ENCODE data around the gene MYOF.
"Not testable (repeated sequence)": the region's sequence is repeated elsewhere in the genome, so short reads cannot be mapped to it uniquely, and the experiment has no call there.

The MYOF gene

DNA sequence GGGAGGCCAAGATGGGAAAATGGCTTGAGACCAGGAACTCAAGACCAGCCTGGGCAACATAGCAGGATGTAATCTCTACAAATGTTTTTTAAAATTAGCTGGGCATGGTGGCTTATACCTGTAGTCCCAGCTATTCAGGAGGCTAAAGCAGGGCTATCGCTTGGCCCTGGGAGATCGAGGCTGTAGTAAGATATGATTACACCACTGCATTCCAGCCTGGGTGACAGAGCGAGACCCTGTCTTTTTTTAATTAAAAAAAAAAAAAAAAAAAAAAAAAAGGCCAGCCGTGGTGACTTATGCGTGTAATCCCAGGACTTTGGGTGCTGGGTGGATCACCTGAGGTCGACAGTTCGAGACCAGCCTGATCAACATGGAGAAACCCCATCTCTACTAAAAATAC, 27.4 kb downstream of the MYOF start:
- DNase-seq, result no peak

DNA sequence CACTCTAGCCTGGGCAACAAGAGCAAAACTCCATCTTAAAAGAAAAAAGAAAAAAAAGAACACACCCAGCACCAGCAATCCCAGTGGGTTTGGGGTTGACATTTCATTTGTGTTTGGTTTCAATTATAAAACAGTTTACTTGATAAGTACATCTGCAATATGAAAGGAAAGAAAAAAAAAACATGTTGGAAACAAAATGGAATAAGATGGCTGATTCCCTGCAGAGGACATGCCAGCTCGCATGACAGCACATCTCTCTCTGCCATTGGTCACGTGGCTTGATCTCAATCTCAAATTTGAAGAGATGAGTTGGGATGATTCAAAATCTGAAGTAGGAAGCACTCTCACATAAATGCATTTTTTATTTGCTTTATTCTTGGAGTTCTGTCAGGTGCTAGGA, 28.0 kb downstream of the MYOF start:
- DNase-seq, result no peak

GRCh38 chr10:93452143-93452542, 30.0 kb downstream of the MYOF start:
- peak; percentile 68 for DNase-seq

- no peak for DNase-seq
These were observed 30.7 kb downstream of the MYOF start for GRCh38 chr10:93451244-93451947.

DNA sequence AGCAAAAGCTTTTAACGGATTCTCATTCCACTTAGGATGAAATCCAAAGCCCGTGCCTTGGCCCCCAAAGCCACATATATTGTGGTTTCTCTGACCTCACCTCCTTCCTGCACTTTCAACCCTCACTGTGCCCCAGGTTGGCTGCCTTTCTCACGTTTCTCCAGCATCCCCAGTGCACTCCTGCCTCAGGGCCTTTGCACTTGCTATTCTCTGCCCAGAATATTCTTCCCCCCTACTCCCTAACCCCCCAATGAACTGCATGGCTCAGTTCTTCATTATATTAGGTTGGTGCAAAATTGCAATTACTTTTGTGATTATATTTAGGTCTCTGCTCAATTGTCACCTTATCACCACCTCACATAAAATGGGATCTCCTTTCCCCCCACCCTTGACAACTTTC, 34.2 kb downstream of the MYOF start:
- no peak for DNase-seq

GRCh38 chr10:93447019-93447418, 35.1 kb downstream of the MYOF start:
- no peak for DNase-seq

DNA sequence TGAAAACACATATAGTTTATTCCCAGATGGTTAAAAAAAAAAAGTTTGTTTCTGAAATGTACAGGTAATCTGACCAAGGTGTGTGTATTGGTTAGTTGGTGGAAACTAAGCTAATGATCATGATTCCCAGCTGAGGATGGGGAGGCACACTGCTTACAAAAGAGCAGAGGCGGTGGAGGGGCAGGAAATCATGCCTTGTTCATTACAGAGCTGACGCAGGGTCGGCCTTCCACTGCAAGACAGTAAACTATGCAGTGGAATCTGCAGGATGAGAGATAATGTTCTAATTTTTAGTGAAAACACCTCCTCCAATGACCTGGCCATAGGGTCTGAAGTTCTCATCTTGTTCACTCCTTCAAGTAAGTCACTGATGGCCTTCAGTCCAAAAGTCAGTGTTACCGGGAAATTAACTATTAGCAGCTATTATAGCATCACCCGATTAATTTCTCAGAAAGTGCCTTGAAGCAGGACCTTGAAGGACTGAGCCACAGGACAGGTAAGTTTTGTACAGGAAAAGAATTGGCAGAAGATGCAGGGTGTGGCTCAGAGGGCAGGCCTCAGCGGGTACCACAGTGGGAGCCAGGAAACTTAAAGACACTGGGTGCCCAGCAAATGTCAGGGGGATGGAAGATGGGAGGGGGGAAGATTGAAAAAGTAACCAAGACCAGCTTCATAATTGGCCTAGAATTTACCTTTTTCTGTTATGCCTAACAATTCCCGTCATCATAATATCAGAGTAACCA, 36.0 kb downstream of the MYOF start:
- no peak for DNase-seq

GRCh38 chr10:93445097-93445960, 36.8 kb downstream of the MYOF start:
- no peak for DNase-seq

DNA sequence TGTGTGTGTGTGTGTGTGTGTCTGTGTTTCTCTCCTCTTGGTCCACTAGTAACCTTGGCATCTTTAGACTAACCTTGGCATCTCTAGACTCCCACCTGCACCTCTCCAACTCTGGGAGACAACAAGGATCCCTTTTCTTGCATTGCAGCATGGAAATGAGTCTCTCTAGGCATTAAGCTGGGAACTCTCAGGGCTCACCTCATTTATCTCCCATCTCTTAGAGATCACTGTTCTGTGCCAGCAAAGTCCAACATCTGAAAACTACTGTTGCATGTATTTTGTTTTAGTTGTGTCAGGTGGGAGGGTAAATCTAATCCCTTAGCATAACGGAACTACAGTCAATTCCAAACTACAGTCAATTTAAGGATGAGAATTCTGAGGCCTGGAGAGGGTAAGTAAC, 38.7 kb downstream of the MYOF start:
- no peak for DNase-seq

DNA sequence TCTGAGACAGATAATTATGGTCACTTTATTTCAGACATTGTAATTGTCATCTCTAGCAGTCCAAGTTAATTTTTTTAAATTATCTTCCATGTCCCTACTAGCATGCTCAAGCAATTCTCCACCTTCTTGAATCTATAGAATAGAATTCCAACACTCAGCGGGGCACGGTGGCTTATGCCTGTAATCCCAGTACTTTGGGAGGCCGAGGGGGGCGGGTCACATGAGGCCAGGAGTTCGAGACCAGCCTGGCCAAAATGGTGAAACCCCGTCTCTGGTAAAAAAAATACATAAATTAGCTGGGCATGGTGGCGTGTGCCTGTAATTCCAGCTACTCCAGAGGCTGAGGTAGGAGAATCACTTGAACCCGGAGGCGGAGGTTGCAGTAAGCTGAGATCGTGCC, 39.4 kb downstream of the MYOF start:
- DNase-seq, result not testable (repeated sequence)

- no peak for DNase-seq
These were observed 41.5 kb downstream of the MYOF start for GRCh38 chr10:93440591-93441091.

GRCh38 chr10:93438613-93439253, 43.4 kb downstream of the MYOF start:
- no peak for DNase-seq

DNA sequence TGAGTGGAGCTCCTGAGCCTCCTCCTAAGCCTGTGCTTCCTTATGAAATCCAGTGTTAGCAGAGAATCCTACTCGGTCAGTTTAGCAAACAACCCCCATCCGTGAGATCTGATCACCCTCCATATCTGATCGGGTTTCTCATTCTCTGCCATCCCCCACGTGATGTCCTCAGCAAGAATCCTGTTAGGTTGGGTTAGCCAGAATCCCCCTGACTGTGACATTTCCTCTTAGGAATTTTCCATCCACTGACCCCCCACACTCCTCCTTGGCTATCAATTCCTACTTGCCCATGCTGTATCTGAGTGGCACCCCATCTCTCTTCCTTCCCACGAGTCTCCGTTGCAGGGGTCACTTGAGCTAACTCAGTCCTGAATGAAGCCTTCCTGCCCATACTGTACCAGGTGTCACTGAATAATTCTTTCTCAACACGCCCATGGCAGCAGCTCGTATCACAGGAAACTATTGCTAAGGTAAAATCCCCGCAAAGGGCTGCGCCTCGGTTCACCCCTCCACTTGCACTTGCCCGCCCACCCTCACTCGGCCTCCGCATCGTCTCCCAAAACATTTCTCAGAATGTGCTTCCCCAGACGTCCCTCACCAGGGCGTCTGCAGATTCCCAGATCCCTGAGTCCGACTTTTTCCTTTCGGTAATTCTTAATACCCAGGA, 44.1 kb downstream of the MYOF start:
- no peak for DNase-seq

DNA sequence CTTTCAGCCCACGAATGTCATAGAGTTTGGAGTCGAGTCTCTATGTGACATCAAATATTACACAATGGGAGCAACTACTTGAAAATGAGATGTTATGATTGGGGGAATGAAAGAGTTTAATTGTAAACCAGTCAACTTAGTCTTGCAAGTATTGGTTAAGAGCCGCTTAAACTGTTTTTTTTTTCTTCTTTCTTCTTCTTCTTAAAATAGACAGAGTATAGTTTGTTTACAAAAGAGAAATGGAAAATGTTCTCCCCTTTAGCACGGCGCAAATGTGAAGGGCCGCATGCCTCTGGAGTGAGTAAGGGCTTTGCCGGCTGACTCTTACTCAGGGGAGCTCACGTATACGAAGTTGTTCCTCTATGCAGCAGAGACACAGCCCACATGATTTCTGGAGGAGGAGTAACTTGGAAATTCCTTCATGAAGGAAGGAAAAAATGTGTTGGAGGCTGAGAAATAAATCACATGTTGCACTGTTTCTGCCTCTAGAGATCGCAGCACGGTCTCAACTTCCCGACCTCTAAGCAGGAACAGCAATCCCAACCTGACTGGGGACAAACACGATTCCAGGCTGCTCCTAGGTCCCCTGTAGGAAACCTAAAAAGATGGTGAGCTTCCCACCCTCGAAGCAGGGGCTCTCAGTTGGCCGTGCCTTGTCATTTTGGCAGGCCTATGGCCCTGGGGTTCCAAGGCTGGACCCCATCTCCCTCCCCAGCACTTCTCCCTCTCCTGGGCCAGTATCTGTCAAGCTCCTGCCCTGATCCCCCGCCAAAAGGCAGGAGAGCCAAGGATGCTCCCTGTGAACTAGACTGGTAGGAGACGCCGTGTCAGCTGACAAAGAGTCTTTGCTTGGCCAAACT, 44.8 kb downstream of the MYOF start:
- DNase-seq, result no peak

DNA sequence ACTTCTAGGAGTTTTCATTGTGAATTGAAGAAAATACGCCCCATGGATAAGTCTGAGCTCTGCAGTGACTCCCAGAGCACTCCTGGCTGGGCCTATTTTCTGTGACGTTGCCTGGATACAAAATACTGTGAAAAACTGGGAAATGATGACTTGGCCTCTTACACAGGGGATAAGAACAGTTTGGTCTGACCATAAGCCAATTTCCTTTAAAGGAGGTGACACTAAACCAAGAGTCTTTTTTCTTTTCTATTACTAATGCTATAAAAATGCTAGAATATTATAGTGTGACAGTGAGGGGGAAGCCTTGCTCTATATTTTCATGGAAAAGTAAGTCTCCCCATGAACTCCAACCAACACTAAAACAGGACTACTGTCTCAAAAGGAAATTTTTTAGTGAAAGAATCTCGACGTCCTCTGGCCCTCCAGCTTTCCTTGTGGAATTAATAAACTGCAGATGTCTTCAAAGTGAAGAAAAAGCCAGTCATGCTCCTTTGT, 45.5 kb downstream of the MYOF start:
- DNase-seq, result no peak

DNA sequence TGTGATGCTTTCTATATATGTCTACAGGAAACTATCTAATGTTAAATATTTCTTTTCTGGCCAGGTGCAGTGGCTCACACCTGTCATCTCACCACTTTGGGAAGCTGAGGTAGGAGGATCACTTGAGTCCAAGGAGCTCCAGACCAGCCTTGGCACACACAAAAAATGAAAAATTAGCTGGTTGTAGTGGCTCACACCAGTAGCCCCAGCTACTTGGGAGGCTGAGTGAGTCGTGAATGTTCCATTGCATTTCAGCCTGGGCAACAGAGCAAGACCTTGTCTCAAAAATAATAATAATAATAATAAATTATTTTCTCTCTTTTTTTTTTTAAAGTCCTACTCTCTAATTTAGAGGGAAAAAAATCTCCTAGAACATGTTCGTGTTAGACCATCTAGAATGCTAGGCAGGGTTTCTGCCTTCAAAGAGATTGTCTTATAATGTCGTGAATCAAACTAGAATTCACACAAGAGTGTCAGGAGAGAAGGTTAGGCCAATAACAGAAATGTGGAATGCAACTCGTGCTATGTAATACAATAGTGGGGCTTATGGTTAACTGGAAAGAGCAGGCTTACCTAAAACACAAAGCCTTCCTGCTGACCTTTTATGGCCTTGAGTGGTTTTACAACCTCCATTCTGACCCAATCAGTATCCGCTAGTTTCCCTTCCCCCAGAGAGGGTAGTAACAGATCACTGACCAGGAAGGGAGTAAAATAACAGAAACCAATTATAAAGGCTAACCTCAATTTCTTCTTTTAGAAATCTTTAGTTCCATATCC, 46.3 kb downstream of the MYOF start:
- DNase-seq, result no peak

GRCh38 chr10:93434991-93435491, 47.1 kb downstream of the MYOF start:
- no peak for DNase-seq

DNA sequence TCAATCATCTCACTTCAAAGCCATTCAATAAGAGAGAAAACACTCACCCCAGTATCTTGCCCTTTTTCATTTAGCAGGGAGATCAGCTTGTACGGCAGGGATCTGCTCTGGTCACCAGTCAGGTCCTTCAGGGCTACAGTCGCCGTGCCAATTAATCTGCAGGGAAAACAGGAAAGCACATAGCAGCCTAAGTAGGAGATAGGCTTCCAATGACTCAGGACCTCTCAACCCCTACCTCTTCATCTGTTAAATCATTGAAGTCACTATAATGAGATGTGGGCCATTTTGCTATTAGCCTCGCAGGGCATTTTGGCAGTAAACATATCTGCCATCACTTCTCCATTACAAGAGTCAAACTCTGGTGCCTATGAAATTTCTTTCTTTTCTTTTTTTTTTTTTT, 50.8 kb downstream of the MYOF start:
- no peak for DNase-seq

GRCh38 chr10:93425861-93426260, 56.3 kb downstream of the MYOF start:
- no peak for DNase-seq

- no peak for DNase-seq
These were observed 60.0 kb downstream of the MYOF start for GRCh38 chr10:93422118-93422517.
